Trophoblast cell (in vitro differentiated cells and primary cell): ENCODE measurements around the gene MELK.
A peak's percentile ranks its signal among the peaks of the same experiment; 100 is the strongest.

Experiments
- DNase-seq, 2 donors: peaks; one replicate each; pipeline ENCODE4 v3.0.0-alpha.2; 2016
- H2AFZ ChIP-seq: 2 replicates; pipeline ENCODE4 v1.6.1; 2013; ENCODE audit warnings: low read length, moderate library complexity, mild to moderate bottlenecking; ENCODE audit not compliant: insufficient read depth, poor library complexity
- H2AK5ac ChIP-seq: 2 replicates; pipeline ENCODE4 v1.6.1; 2013; ENCODE audit warnings: mild to moderate bottlenecking, low read length
- H2BK120ac ChIP-seq: 2 replicates; pipeline ENCODE4 v1.6.1; 2013; ENCODE audit warnings: low read length, mild to moderate bottlenecking, moderate library complexity; ENCODE audit not compliant: insufficient read depth, poor library complexity
- H2BK12ac ChIP-seq: 2 replicates; pipeline ENCODE4 v1.6.1; 2013; ENCODE audit warnings: mild to moderate bottlenecking, low read length, moderate library complexity
- H2BK5ac ChIP-seq: 2 replicates; pipeline ENCODE4 v1.6.1; 2013; ENCODE audit warnings: low read length, low read depth, moderate library complexity, mild to moderate bottlenecking; ENCODE audit not compliant: poor library complexity
- H3K14ac ChIP-seq: 2 replicates; pipeline ENCODE4 v1.6.1; 2013; ENCODE audit warnings: mild to moderate bottlenecking, low read length
- H3K18ac ChIP-seq: 2 replicates; pipeline ENCODE4 v1.6.1; 2013; ENCODE audit warnings: mild to moderate bottlenecking, low read length
- H3K23ac ChIP-seq: 2 replicates; pipeline ENCODE4 v1.6.1; 2013; ENCODE audit warnings: low read length
- H3K27ac ChIP-seq: 2 replicates; pipeline ENCODE4 v1.5.1; 2013; ENCODE audit warnings: low read depth, mild to moderate bottlenecking, inconsistent platforms, low read length, moderate library complexity
- H3K27me3 ChIP-seq: 2 replicates; pipeline ENCODE4 v1.6.1; 2013; ENCODE audit warnings: inconsistent platforms, mild to moderate bottlenecking, low read length, moderate library complexity; ENCODE audit not compliant: insufficient read depth
- H3K36me3 ChIP-seq, 2 experiments: 1 replicate in 1 of 2; 2 replicates in 1 of 2; pipeline ENCODE4 v1.6.1; 2013; ENCODE audit warnings: low read length in 2 of 2, mild to moderate bottlenecking in 2 of 2, moderate library complexity in 1 of 2; ENCODE audit not compliant: insufficient read depth in 2 of 2, control insufficient read depth in 1 of 2
- H3K4ac ChIP-seq: 2 replicates; pipeline ENCODE4 v1.6.1; 2013; ENCODE audit warnings: low read depth, mild to moderate bottlenecking, low read length, moderate library complexity
- H3K4me1 ChIP-seq, 2 experiments: 1 replicate in 1 of 2; 2 replicates in 1 of 2; pipeline ENCODE4 v1.6.1; 2013; ENCODE audit warnings: low read length in 2 of 2, mild to moderate bottlenecking in 2 of 2, moderate library complexity in 1 of 2; ENCODE audit not compliant: insufficient read depth in 2 of 2, control insufficient read depth in 1 of 2
- H3K4me2 ChIP-seq: 2 replicates; pipeline ENCODE4 v1.6.1; 2013; ENCODE audit warnings: inconsistent platforms, mild to moderate bottlenecking, low read length, moderate library complexity
- H3K4me3 ChIP-seq: 2 replicates; pipeline ENCODE4 v1.5.1; 2013; ENCODE audit warnings: mild to moderate bottlenecking, low read depth, low read length, inconsistent platforms
- H3K79me1 ChIP-seq: one replicate; pipeline ENCODE4 v1.6.1; 2013; ENCODE audit warnings: low read length
- H3K79me2 ChIP-seq: 2 replicates; pipeline ENCODE4 v1.6.1; 2013; ENCODE audit warnings: low read length, mild to moderate bottlenecking; ENCODE audit not compliant: control insufficient read depth, insufficient read depth, poor library complexity
- H3K9ac ChIP-seq: 2 replicates; pipeline ENCODE4 v1.6.1; 2013; ENCODE audit warnings: mild to moderate bottlenecking, low read length
- H3K9me3 ChIP-seq: 2 replicates; pipeline ENCODE4 v1.6.1; 2013; ENCODE audit warnings: low read depth, mild to moderate bottlenecking, control low read depth, inconsistent platforms, low read length; ENCODE audit not compliant: insufficient read depth
- H4K12ac ChIP-seq: 2 replicates; pipeline ENCODE4 v1.6.1; 2013; ENCODE audit warnings: low read depth, mild to moderate bottlenecking, low read length, moderate library complexity
- H4K8ac ChIP-seq: 2 replicates; pipeline ENCODE4 v1.6.1; 2013; ENCODE audit warnings: low read depth, mild to moderate bottlenecking, low read length, moderate library complexity
- H4K91ac ChIP-seq: one replicate; pipeline ENCODE4 v1.6.1; 2013; ENCODE audit warnings: low read depth, mild to moderate bottlenecking, low read length, moderate library complexity
- WGBS: extraction: QIAGEN DNeasy Blood & Tissue Kit; methylation state at CpG from one replicate; pipeline ENCODE4 v1.1.7; 2013; ENCODE audit warnings: missing lambda C conversion rate; ENCODE audit not compliant: insufficient read length, insufficient coverage; ENCODE audit errors: extremely low coverage; 5-methylcytosine and 5-hydroxymethylcytosine counted together

The MELK gene

GRCh38 chr9:36590231-36590630 lies 17.5 kb downstream of the MELK start:
- H3K4me3 ChIP-seq: no peak overlapping the region
- H3K14ac ChIP-seq: no peak overlapping the region
- H3K79me1 ChIP-seq: no peaks in the 10 kb centered on the region
- no CpG with 5 or more reads among the region's 1 CpG for WGBS
- H2BK5ac ChIP-seq: no peak overlapping the region
- no peak overlapping the region for H3K4ac ChIP-seq
- no peak overlapping the region for H2AK5ac ChIP-seq
- H3K9ac ChIP-seq: no peak overlapping the region
- no peak overlapping the region for H4K8ac ChIP-seq
- H3K4me1 ChIP-seq: peaks cover 0 to 4% of the 10 kb centered on the region in 2 experiments
- H3K23ac ChIP-seq: no peak overlapping the region
- H3K27me3 ChIP-seq: no peaks in the 10 kb centered on the region
- H2AFZ ChIP-seq: no peak overlapping the region
- no peak overlapping the region for H3K18ac ChIP-seq
- H3K9me3 ChIP-seq: no peaks in the 10 kb centered on the region
- no peak overlapping the region for H3K27ac ChIP-seq
- H2BK12ac ChIP-seq: no peak overlapping the region
- H2BK120ac ChIP-seq: no peak overlapping the region
- H4K91ac ChIP-seq: no peak overlapping the region
- no peak overlapping the region for H4K12ac ChIP-seq
- H3K36me3 ChIP-seq: peaks cover 28 to 40% of the 10 kb centered on the region in 2 experiments
- H3K4me2 ChIP-seq: no peak overlapping the region
- H3K79me2 ChIP-seq: no peaks in the 10 kb centered on the region
- DNase-seq: no peak

GRCh38 chr9:36592801-36593583 lies 20.3 kb downstream of the MELK start:
- Histone ChIP-seq H2BK5ac (no peak overlapping the region), H2BK12ac (no peak overlapping the region), H2BK120ac (no peak overlapping the region), H2AFZ (no peak overlapping the region), H3K9me3 (no peaks in the 10 kb centered on the region), H3K4ac (peak overlapping the region; percentile 27), H4K8ac (no peak overlapping the region), H3K27me3 (no peaks in the 10 kb centered on the region), H3K14ac (no peak overlapping the region), H4K12ac (no peak overlapping the region), H3K36me3 (peaks cover 35 to 47% of the 10 kb centered on the region in 2 experiments), H3K23ac (no peak overlapping the region), H3K27ac (no peak overlapping the region), H3K9ac (no peak overlapping the region), H3K4me3 (no peak overlapping the region), H4K91ac (no peak overlapping the region), H2AK5ac (no peak overlapping the region), H3K79me2 (no peaks in the 10 kb centered on the region), H3K79me1 (no peaks in the 10 kb centered on the region), H3K4me2 (no peak overlapping the region), H3K4me1 (no peaks in the 10 kb centered on the region), H3K18ac (no peak overlapping the region)
- DNase-seq: no peak
- WGBS: no CpG with 5 or more reads among the region's 4 CpGs

GRCh38 chr9:36594213-36594612 lies 21.5 kb downstream of the MELK start:
- H3K4ac ChIP-seq: no peak overlapping the region
- H3K36me3 ChIP-seq: peaks cover 34 to 51% of the 10 kb centered on the region in 2 experiments
- no peak overlapping the region for H3K23ac ChIP-seq
- H4K91ac ChIP-seq: no peak overlapping the region
- H3K79me1 ChIP-seq: no peaks in the 10 kb centered on the region
- H3K27ac ChIP-seq: no peak overlapping the region
- H4K8ac ChIP-seq: no peak overlapping the region
- no peak overlapping the region for H2BK120ac ChIP-seq
- no peak for DNase-seq
- H3K14ac ChIP-seq: no peak overlapping the region
- H2AK5ac ChIP-seq: no peak overlapping the region
- no peak overlapping the region for H2BK12ac ChIP-seq
- no peaks in the 10 kb centered on the region for H3K4me1 ChIP-seq
- no peaks in the 10 kb centered on the region for H3K27me3 ChIP-seq
- H3K9me3 ChIP-seq: no peaks in the 10 kb centered on the region
- no peak overlapping the region for H2AFZ ChIP-seq
- no peak overlapping the region for H4K12ac ChIP-seq
- H2BK5ac ChIP-seq: no peak overlapping the region
- H3K18ac ChIP-seq: no peak overlapping the region
- H3K9ac ChIP-seq: no peak overlapping the region
- H3K4me2 ChIP-seq: no peak overlapping the region
- H3K4me3 ChIP-seq: no peak overlapping the region
- no peaks in the 10 kb centered on the region for H3K79me2 ChIP-seq
- no CpG with 5 or more reads among the region's 3 CpGs for WGBS

GRCh38 chr9:36597412-36598178 lies 24.9 kb downstream of the MELK start:
- Histone ChIP-seq H4K12ac (no peak overlapping the region), H4K8ac (no peak overlapping the region), H3K4ac (no peak overlapping the region), H3K9me3 (no peaks in the 10 kb centered on the region), H2AK5ac (no peak overlapping the region), H2BK120ac (no peak overlapping the region), H3K18ac (no peak overlapping the region), H2AFZ (no peak overlapping the region), H2BK5ac (no peak overlapping the region), H3K79me2 (no peaks in the 10 kb centered on the region), H3K4me3 (no peak overlapping the region), H3K79me1 (no peaks in the 10 kb centered on the region), H3K4me2 (no peak overlapping the region), H3K36me3 (peaks cover 24 to 44% of the 10 kb centered on the region in 2 experiments), H4K91ac (no peak overlapping the region), H3K27ac (no peak overlapping the region), H3K23ac (no peak overlapping the region), H3K27me3 (no peaks in the 10 kb centered on the region), H2BK12ac (no peak overlapping the region), H3K14ac (no peak overlapping the region), H3K9ac (no peak overlapping the region), H3K4me1 (no peaks in the 10 kb centered on the region)
- peak in 1 of 2 donors; percentile 59 for DNase-seq
- no CpG with 5 or more reads among the region's 2 CpGs for WGBS
